ENCODE data around the gene LCN1. TPM values are rescaled to one million over a fixed set of nuclear protein-coding genes. Genes with fewer than 3 reads are reported as not detected.

Gene LCN1
- total and polyA plus RNA-seq, 5 experiments from 2014 or later: not detected

GRCh38 chr9:135566552-135566951, 45.3 kb downstream of the LCN1 start:
- Mint-ChIP-seq H3K27ac (no peak overlapping the region), H3K9me3 (peaks cover 0 to 12% (median 6%) of the 10 kb centered on the region in 9 donors), H3K36me3 (peaks cover 0 to 5% (median 0%) of the 10 kb centered on the region in 3 donors), H3K27me3 (peaks cover 0 to 42% (median 15%) of the 10 kb centered on the region in 5 donors), H3K4me1 (no peaks in the 10 kb centered on the region), H3K4me3 (no peak overlapping the region)
- POLR2A ChIA-PET: no interaction called here
- ATAC-seq: no peak
- no peak for DNase-seq

- peaks cover 0 to 5% (median 0%) of the 10 kb centered on the region in 3 donors for H3K36me3 Mint-ChIP-seq
- H3K9me3 Mint-ChIP-seq: peaks cover 0 to 12% (median 6%) of the 10 kb centered on the region in 9 donors
- H3K4me3 Mint-ChIP-seq: no peak overlapping the region
- no peaks in the 10 kb centered on the region for H3K4me1 Mint-ChIP-seq
- DNase-seq (no peak), ATAC-seq (no peak)
- peaks cover 0 to 42% (median 15%) of the 10 kb centered on the region in 5 donors for H3K27me3 Mint-ChIP-seq
- POLR2A ChIA-PET: no interaction called here
- H3K27ac Mint-ChIP-seq: no peak overlapping the region
These were observed 46.1 kb downstream of the LCN1 start for GRCh38 chr9:135567311-135567710.

- Mint-ChIP-seq H3K4me3 (no peak overlapping the region), H3K27me3 (peaks cover 0 to 36% (median 15%) of the 10 kb centered on the region in 5 donors), H3K27ac (no peak overlapping the region), H3K36me3 (peaks cover 0 to 5% (median 0%) of the 10 kb centered on the region in 3 donors), H3K4me1 (no peaks in the 10 kb centered on the region), H3K9me3 (peaks cover 0 to 12% (median 6%) of the 10 kb centered on the region in 9 donors)
- POLR2A ChIA-PET: no interaction called here
- no peak for ATAC-seq
- DNase-seq: no peak
These were observed 46.8 kb downstream of the LCN1 start for GRCh38 chr9:135568026-135568425.

GRCh38 chr9:135570456-135570855, 49.2 kb downstream of the LCN1 start:
- Mint-ChIP-seq H3K4me1 (no peaks in the 10 kb centered on the region), H3K36me3 (peaks cover 0 to 5% (median 0%) of the 10 kb centered on the region in 3 donors), H3K27ac (no peak overlapping the region), H3K9me3 (peaks cover 0 to 12% (median 6%) of the 10 kb centered on the region in 9 donors), H3K27me3 (peaks cover 0 to 15% (median 12%) of the 10 kb centered on the region in 5 donors), H3K4me3 (no peak overlapping the region)
- POLR2A ChIA-PET: no interaction called here
- DNase-seq (no peak), ATAC-seq (no peak)

GRCh38 chr9:135572233-135572632, 51.0 kb downstream of the LCN1 start:
- ATAC-seq (no peak), DNase-seq (no peak)
- Mint-ChIP-seq H3K27me3 (peaks cover 0 to 9% (median 5%) of the 10 kb centered on the region in 5 donors), H3K36me3 (peaks cover 0 to 5% (median 0%) of the 10 kb centered on the region in 3 donors), H3K4me3 (no peak overlapping the region), H3K9me3 (peaks cover 0 to 12% (median 6%) of the 10 kb centered on the region in 9 donors), H3K4me1 (no peaks in the 10 kb centered on the region), H3K27ac (no peak overlapping the region)
- POLR2A ChIA-PET: no interaction called here

GRCh38 chr9:135573124-135573523, 51.9 kb downstream of the LCN1 start:
- Mint-ChIP-seq H3K4me1 (no peaks in the 10 kb centered on the region), H3K9me3 (peaks cover 0 to 12% (median 6%) of the 10 kb centered on the region in 9 donors), H3K36me3 (peaks cover 0 to 5% (median 0%) of the 10 kb centered on the region in 3 donors), H3K27ac (no peak overlapping the region), H3K27me3 (peaks cover 0 to 9% (median 5%) of the 10 kb centered on the region in 5 donors), H3K4me3 (no peak overlapping the region)
- no peak for DNase-seq
- POLR2A ChIA-PET: no interaction called here
- ATAC-seq: no peak

- H3K27ac Mint-ChIP-seq: no peak overlapping the region
- peaks cover 0 to 3% (median 2%) of the 10 kb centered on the region in 9 donors for H3K9me3 Mint-ChIP-seq
- H3K4me1 Mint-ChIP-seq: no peaks in the 10 kb centered on the region
- peaks cover 0 to 9% (median 5%) of the 10 kb centered on the region in 5 donors for H3K27me3 Mint-ChIP-seq
- POLR2A ChIA-PET: no interaction called here
- ATAC-seq (no peak), DNase-seq (no peak)
- peaks cover 0 to under 1% (median 0%) of the 10 kb centered on the region in 3 donors for H3K36me3 Mint-ChIP-seq
- H3K4me3 Mint-ChIP-seq: no peak overlapping the region
These were observed 53.1 kb downstream of the LCN1 start for GRCh38 chr9:135574331-135574730.

- H3K27ac Mint-ChIP-seq: no peak overlapping the region
- POLR2A ChIA-PET: no interaction called here
- DNase-seq (no peak), ATAC-seq (no peak)
- H3K4me1 Mint-ChIP-seq: no peaks in the 10 kb centered on the region
- H3K36me3 Mint-ChIP-seq: no peaks in the 10 kb centered on the region
- peaks cover 0 to 9% (median 5%) of the 10 kb centered on the region in 5 donors for H3K27me3 Mint-ChIP-seq
- H3K4me3 Mint-ChIP-seq: no peak overlapping the region
- H3K9me3 Mint-ChIP-seq: peaks cover 0 to 1% (median 0%) of the 10 kb centered on the region in 9 donors
These were observed 53.7 kb downstream of the LCN1 start for GRCh38 chr9:135574943-135575342.

Other genes starting within 250 kb of the LCN1 start
- gene PPP1R26, start 41.7 kb upstream of the LCN1 start, total RNA-seq: under 1 TPM; 0.13 to 0.22 TPM
- gene PPP1R26, start 41.7 kb upstream of the LCN1 start, polyA plus RNA-seq: not detected
- 10 to 100 TPM; 32.6 to 35.7 TPM for gene MRPS2, start 20.8 kb upstream of the LCN1 start, total RNA-seq
- gene MRPS2, start 20.8 kb upstream of the LCN1 start, polyA plus RNA-seq: 10 to 100 TPM; 28.3 to 64.0 (median 45.4) TPM
- gene OBP2A, start 24.7 kb downstream of the LCN1 start, total RNA-seq: not detected
- gene OBP2A, start 24.7 kb downstream of the LCN1 start, polyA plus RNA-seq: not detected
- gene PAEP, start 40.3 kb downstream of the LCN1 start, total RNA-seq: not detected
- gene PAEP, start 40.3 kb downstream of the LCN1 start, polyA plus RNA-seq: not detected
- not detected for gene GLT6D1, start 118.1 kb downstream of the LCN1 start, total RNA-seq
- not detected for gene GLT6D1, start 118.1 kb downstream of the LCN1 start, polyA plus RNA-seq
- gene LCN9, start 141.9 kb downstream of the LCN1 start, total RNA-seq: not detected
- gene LCN9, start 141.9 kb downstream of the LCN1 start, polyA plus RNA-seq: not detected
- not detected for gene SOHLH1, start 178.0 kb downstream of the LCN1 start, total RNA-seq
- gene SOHLH1, start 178.0 kb downstream of the LCN1 start, polyA plus RNA-seq: not detected
- gene KCNT1, start 180.7 kb downstream of the LCN1 start, total RNA-seq: not detected
- gene KCNT1, start 180.7 kb downstream of the LCN1 start, polyA plus RNA-seq: not detected